Astrocyte of the spinal cord (primary cell): ENCODE data around the gene MARCKS.

Source experiments
- DNase-seq: peaks from one replicate; pipeline ENCODE4 v3.0.0; 2011; ENCODE audit warnings: low read depth, low spot score
- H3K4me3 ChIP-seq: 2 replicates; pipeline ENCODE4 v1.5.1; 2011; ENCODE audit warnings: low read depth, mild to moderate bottlenecking, low read length, moderate library complexity
- CTCF ChIP-seq: IDR thresholded peaks from 2 replicates; pipeline ENCODE4 v1.5.1; 2012; ENCODE audit warnings: low read depth, mild to moderate bottlenecking, low read length, inconsistent platforms
- in situ Hi-C: cut with HindIII; loops from 2 replicates; pipeline ENCODE4 v1.10.0; 2017; ENCODE audit warnings: low sequenced_read_pairs

MARCKS gene

GRCh38 chr6:113879186-113880096, 22.3 kb downstream of the MARCKS start:
- peak; percentile 78 for TF ChIP-seq CTCF
- peak; percentile 86 for DNase-seq
- in situ Hi-C loops: no loop called here
- no peak overlapping the region for H3K4me3 ChIP-seq

- TF ChIP-seq CTCF: no peak
- H3K4me3 ChIP-seq: no peak overlapping the region
- DNase-seq: no peak
- in situ Hi-C loops: no loop called here
Observed at GRCh38 chr6:113881478-113881980, 24.4 kb downstream of the MARCKS start.

GRCh38 chr6:113882336-113883022, 25.3 kb downstream of the MARCKS start:
- no peak for TF ChIP-seq CTCF
- no peak for DNase-seq
- in situ Hi-C loops: no loop called here
- H3K4me3 ChIP-seq: no peak overlapping the region

GRCh38 chr6:113884011-113884410, 26.9 kb downstream of the MARCKS start:
- no peak for TF ChIP-seq CTCF
- no peak overlapping the region for H3K4me3 ChIP-seq
- no peak for DNase-seq
- in situ Hi-C loops: no loop called here

GRCh38 chr6:113886512-113886911, 29.4 kb downstream of the MARCKS start:
- DNase-seq: no peak
- in situ Hi-C loops: no loop called here
- H3K4me3 ChIP-seq: no peak overlapping the region
- no peak for TF ChIP-seq CTCF

- no peak overlapping the region for H3K4me3 ChIP-seq
- in situ Hi-C loops: no loop called here
- no peak for DNase-seq
- TF ChIP-seq CTCF: no peak
Observed at GRCh38 chr6:113888493-113888892, 31.3 kb downstream of the MARCKS start.
